GM12874 (cell line): ENCODE data around the gene TBC1D1.

Source experiments
- CTCF ChIP-seq: IDR thresholded peaks from 2 replicates; pipeline ENCODE4 v1.5.1; 2011; ENCODE audit warnings: low read depth, mild to moderate bottlenecking, control low read depth, low read length, moderate library complexity; ENCODE audit not compliant: insufficient read depth

Gene TBC1D1

DNA sequence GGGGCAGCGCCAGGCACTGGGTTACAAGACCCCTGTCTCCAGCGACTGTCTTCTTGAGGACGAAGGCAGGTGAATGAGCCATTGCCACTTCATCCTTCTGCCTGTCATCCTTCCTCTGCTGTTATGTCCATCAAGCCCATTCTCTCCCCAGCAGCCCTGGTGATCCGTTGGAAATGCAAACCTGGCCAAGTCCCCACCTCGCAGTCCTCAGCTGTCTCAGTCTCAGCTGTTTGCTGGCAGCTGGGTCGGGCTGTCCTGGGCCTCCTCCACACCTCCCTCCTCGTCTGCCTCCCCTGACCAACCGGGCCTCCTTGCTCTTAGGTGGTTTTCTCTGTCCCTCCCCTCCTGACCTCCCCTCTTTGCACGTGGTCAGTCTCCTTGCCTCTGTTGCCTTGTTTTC, 107.3 kb downstream of the TBC1D1 start:
- no peak for TF ChIP-seq CTCF

DNA sequence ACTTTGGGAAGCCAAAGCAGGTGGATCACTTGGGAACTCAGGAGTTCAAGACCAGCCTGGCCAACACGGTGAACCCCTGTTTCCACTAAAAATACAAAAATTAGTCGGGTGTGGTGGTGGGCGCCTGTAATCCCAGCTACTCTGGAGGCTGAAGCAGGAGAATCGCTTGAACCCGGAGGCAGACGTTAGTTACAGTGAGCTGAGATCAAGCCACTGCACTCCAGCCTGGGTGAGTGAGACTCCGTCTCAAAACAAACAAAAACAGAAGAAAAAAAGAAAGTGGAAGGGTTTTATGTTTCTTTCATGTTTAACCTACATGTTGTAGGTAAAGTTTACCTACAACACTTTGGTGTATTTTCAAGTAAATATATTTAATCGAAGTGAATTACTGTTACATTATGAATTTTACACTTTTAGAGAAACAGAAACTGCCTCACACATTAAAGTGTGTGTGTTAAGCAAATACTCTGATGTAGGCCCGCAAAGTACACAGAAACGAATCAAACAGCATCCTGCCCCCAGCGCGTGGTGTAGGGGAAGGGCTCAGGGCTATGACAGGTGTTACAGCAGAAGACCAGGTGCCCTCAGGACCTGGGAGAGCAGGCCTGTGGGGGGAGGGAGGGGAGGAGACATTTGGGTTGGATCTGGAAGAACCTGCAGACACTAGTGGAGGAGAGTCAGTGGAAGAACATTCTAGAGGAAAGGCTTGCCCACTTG, 108.3 kb downstream of the TBC1D1 start:
- no peak for TF ChIP-seq CTCF

DNA sequence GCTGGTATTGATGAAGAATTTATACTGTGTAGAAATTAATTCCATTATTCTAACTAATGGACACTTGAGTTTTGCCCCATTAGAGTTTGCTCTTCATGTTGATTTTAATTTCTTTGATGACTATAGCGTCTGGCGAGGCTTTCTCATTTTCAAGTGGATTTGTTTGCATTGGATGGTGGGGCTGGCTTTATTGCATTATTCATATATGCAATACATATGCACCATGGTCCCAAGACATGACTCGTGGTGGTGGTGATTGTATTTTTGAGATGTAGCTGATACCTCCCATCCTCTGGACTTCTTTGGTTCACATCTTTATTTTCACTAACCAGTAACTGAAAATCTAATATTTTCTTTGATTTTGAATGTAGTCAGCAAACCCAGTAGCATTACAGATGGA, 109.1 kb downstream of the TBC1D1 start:
- TF ChIP-seq CTCF: no peak

GRCh38 chr4:38001927-38002326, 111.0 kb downstream of the TBC1D1 start:
- no peak for TF ChIP-seq CTCF

GRCh38 chr4:38002451-38003071, 111.7 kb downstream of the TBC1D1 start:
- TF ChIP-seq CTCF: no peak

DNA sequence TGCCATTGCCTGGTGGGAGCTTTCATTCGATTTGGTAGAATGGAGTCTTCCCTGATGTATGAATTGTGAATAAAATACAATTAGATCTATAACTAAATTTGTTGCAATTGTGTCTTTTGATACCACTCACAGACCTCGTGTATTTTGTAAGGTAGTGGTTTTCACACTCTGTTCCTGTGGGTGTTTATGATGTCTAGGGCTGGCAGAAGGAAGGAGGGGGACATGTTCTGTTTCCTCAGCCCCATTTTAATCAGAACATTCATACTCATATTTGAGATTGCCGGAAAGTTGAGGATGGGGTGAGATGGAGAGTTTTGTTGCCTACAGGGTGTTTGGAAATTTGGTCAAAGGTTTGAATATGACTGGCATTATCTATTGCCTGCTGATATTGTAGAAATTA, 112.2 kb downstream of the TBC1D1 start:
- TF ChIP-seq CTCF: no peak

DNA sequence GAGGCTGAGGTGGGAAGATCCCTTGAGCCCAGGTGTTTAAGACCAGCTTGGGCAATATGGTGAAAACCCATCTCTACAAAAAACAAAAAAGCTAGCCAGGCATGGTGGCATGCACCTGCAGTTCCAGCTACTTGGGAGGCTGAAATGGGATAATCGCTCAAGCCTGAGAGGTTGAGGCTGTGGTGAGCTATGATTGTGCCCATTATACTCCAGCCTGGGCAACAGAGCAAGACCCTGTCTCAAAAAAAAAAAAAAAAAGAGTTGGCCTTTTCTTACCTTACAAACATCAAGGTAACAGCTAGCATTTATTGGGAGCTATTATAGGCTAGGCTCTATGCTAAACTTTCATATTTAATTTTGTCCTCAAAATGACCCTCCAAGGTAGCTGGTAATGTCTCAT, 112.7 kb downstream of the TBC1D1 start:
- TF ChIP-seq CTCF: no peak
